Activated naive CD8-positive, alpha-beta T cell treated with anti-CD3 and anti-CD28 coated beads for 36 hours (primary cell): ENCODE results near the gene AAMP. TPM values are rescaled to one million over a fixed set of nuclear protein-coding genes. Genes with fewer than 3 reads are reported as not detected.

ENCODE experiments used
- DNase-seq: peaks from one replicate; pipeline ENCODE4 v3.0.0; 2021
- H3K27ac Mint-ChIP-seq: one replicate; pipeline ENCODE4 v1.8.0; 2022; ENCODE audit warnings: mild to moderate bottlenecking, moderate library complexity, mixed read lengths
- H3K27me3 Mint-ChIP-seq: one replicate; pipeline ENCODE4 v1.8.0; 2022; ENCODE audit warnings: mild to moderate bottlenecking, mixed read lengths
- H3K36me3 Mint-ChIP-seq: one replicate; pipeline ENCODE4 v1.8.0; 2021; ENCODE audit warnings: mild to moderate bottlenecking, mixed read lengths
- H3K4me1 Mint-ChIP-seq: one replicate; pipeline ENCODE4 v1.8.0; 2021; ENCODE audit warnings: mixed read lengths
- H3K4me3 Mint-ChIP-seq: one replicate; pipeline ENCODE4 v1.8.0; 2022; ENCODE audit warnings: mild to moderate bottlenecking, moderate library complexity, mixed read lengths
- H3K9me3 Mint-ChIP-seq: one replicate; pipeline ENCODE4 v1.8.0; 2022; ENCODE audit warnings: mixed read lengths
- total RNA-seq, 2 experiments: library from RNA; stranded (reverse); gene quantifications; one replicate each; pipeline ENCODE4 v1.2.3, GENCODE V29; 2021

The AAMP gene
- total RNA-seq, 2 experiments from 2014 or later = 94.6 to 97.7 TPM

GRCh38 chr2:218272531-218273212 lies 2.7 kb upstream of the AAMP start:
- Mint-ChIP-seq H3K36me3 (peaks cover 9% of the 10 kb centered on the region), H3K4me1 (peaks cover 33% of the 10 kb centered on the region), H3K9me3 (no peaks in the 10 kb centered on the region), H3K27me3 (no peaks in the 10 kb centered on the region), H3K27ac (peak overlapping the region; percentile 21), H3K4me3 (no peak overlapping the region)
- peak; percentile 75 for DNase-seq

DNA sequence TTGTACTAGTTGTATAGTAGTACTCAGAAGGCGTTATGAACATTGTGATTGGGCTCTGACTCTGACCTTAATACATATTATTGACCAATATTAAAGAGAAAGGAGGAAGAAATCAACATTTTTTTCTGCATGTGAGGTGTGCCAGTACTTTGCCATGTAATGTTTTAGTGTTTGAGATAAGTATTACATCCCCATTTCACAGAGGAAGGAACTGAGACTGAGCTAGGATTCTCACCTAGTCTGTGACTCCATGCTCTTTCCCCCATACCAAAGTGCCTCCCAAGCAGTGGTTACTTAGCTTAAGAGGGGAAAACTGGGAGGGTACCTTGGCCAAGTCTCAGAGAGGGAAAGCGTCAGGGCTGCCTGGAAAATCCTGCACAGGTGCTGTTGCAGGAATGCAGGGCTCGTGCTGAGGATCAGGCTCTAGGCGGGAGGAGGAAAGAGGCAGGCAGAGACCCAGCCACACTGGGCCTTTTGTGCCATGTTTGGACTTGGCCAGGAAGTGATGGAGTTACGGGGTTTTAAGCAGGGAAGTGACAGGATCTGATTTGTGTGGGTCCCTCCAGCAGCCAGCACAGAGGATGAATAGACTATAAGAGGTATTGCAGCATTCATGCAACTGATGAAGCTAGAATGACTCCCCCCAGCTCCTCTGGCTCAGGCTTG lies 2.1 kb upstream of the AAMP start:
- Mint-ChIP-seq H3K9me3 (no peaks in the 10 kb centered on the region), H3K27me3 (no peaks in the 10 kb centered on the region), H3K36me3 (peaks cover 13% of the 10 kb centered on the region), H3K4me3 (peak overlapping the region; percentile 94), H3K27ac (peak overlapping the region; percentile 21), H3K4me1 (peaks cover 39% of the 10 kb centered on the region)
- DNase-seq = no peak

GRCh38 chr2:218271487-218271797 lies 1.5 kb upstream of the AAMP start:
- Mint-ChIP-seq H3K9me3 (no peaks in the 10 kb centered on the region), H3K4me1 (peaks cover 39% of the 10 kb centered on the region), H3K36me3 (peaks cover 13% of the 10 kb centered on the region), H3K4me3 (peak overlapping the region; percentile 94), H3K27ac (peak overlapping the region; percentile 15), H3K27me3 (no peaks in the 10 kb centered on the region)
- no peak for DNase-seq

DNA sequence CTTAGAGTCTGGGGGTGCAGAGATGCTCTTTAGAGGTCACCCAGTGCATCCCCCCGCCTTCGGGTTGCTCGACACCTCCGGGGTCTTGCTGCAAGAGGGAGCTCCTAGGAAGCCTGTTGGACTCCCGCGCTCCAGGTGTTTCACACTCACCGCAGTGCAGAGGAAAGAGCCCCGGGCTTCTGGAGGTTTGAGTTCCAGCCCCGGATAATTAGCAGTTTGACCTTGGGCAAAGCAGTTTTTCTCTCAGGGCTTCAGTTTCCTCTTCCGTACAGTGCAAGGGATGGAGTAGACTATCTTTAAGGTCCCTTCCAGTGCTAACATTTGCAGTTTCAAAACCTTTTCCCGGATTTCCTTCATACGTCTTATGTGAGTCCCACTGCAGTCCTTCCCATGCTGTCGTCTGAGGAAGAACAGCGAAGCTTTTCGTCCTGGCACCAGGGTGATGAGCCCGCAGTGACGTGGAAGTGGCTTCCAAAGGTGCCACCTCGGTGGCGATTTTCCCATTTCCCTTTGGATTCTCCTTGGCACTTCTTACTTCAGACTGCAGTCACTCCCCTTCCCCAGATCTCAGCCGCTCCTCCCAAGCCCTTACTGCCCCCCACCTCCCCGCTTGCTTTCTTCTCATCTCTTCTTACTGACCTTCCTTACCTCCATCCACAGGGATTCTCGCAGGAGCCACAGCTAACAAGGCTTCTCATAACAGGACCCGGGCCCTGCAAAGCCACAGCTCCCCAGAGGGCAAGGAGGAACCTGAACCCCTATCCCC lies 967 bp upstream of the AAMP start:
- no peak for DNase-seq
- peaks cover 41% of the 10 kb centered on the region for H3K4me1 Mint-ChIP-seq
- no peaks in the 10 kb centered on the region for H3K27me3 Mint-ChIP-seq
- H3K36me3 Mint-ChIP-seq = peaks cover 14% of the 10 kb centered on the region
- H3K4me3 Mint-ChIP-seq = peak overlapping the region; percentile 94
- H3K27ac Mint-ChIP-seq = peak overlapping the region; percentile 95
- no peaks in the 10 kb centered on the region for H3K9me3 Mint-ChIP-seq

DNA sequence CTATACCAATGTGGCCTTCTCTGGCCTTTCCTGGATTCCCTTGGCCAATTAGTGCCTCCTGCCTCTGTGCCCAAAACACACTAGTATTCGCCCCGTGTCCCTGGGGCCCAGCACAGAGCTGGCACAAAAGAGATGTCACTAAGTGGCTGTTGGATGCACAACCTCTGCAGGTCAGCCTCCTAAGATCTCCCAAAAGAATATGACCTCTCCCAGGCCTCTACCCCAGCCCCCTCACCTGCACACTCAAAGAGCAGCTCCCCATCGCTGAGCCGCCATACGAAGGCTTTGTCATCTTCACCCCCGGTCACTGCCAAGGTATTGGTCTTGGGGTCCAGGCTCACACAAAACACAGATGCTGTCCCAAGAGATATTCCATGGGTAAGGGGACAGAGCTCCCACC lies 2.7 kb downstream of the AAMP start:
- peaks cover 36% of the 10 kb centered on the region for H3K4me1 Mint-ChIP-seq
- H3K27ac Mint-ChIP-seq = no peak overlapping the region
- H3K36me3 Mint-ChIP-seq = peaks cover 11% of the 10 kb centered on the region
- DNase-seq = no peak
- peak overlapping the region; percentile 35 for H3K4me3 Mint-ChIP-seq
- no peaks in the 10 kb centered on the region for H3K9me3 Mint-ChIP-seq
- no peaks in the 10 kb centered on the region for H3K27me3 Mint-ChIP-seq

DNA sequence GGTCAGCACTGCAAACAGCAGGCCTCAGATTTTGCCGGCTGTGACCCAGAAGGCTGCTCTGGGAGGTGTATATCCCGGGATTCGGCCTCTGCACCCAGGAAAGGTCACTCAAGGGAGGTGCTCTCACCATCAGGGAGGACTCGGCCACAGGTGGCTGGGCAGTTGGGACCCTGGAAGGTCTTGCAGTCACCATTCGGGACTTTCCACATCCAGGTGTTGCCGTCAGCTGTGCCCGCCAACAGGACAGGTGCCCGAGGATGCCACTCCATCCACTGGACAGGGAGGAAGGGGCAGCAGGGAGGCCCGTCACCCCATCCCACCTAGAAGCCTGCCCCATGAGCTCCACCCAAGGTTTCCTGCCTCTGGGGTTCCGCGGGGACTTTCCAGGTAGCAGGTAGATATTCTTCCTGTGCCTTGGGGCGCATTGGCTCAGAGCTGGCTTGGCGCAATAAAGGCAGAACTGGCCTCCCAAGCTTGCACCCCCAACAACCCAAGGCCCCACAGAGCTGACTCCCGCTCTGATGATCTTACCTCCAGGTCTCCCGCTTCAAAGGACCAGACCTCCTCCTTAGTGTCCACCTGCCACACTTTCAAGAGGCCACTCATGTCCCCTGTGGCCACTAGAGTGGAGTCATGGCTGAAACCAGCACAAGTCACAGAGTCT lies 3.5 kb downstream of the AAMP start:
- H3K36me3 Mint-ChIP-seq = peaks cover 11% of the 10 kb centered on the region
- H3K27me3 Mint-ChIP-seq = no peaks in the 10 kb centered on the region
- peaks cover 28% of the 10 kb centered on the region for H3K4me1 Mint-ChIP-seq
- DNase-seq = no peak
- no peaks in the 10 kb centered on the region for H3K9me3 Mint-ChIP-seq
- no peak overlapping the region for H3K4me3 Mint-ChIP-seq
- no peak overlapping the region for H3K27ac Mint-ChIP-seq

DNA sequence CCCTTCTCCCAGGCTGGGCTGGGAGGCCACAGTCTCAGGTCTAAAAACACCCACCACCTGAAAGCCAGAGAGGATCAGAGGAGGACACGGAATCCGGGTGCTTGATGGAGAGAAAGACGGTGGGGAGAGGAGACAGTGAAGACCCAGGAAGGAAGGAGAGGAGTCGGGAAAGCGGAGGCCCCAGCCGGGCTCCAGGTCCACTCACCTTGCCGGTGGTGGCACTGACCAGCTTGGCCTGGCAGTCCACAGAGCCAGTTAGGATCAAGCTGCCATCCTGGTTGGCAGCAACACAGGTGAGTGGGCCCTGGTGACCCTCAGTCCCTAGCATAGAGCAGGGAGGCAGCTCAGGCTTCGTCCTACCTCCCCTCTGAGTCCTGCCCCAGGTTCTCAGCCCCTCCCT lies 4.3 kb downstream of the AAMP start:
- H3K27ac Mint-ChIP-seq = no peak overlapping the region
- DNase-seq = no peak
- peaks cover 24% of the 10 kb centered on the region for H3K4me1 Mint-ChIP-seq
- no peaks in the 10 kb centered on the region for H3K9me3 Mint-ChIP-seq
- H3K4me3 Mint-ChIP-seq = no peak overlapping the region
- peaks cover 11% of the 10 kb centered on the region for H3K36me3 Mint-ChIP-seq
- no peaks in the 10 kb centered on the region for H3K27me3 Mint-ChIP-seq

GRCh38 chr2:218264773-218265561 lies 5.0 kb downstream of the AAMP start:
- no peaks in the 10 kb centered on the region for H3K9me3 Mint-ChIP-seq
- H3K27ac Mint-ChIP-seq = no peak overlapping the region
- H3K36me3 Mint-ChIP-seq = peaks cover 11% of the 10 kb centered on the region
- peaks cover 24% of the 10 kb centered on the region for H3K4me1 Mint-ChIP-seq
- no peak overlapping the region for H3K4me3 Mint-ChIP-seq
- DNase-seq = no peak
- no peaks in the 10 kb centered on the region for H3K27me3 Mint-ChIP-seq

DNA sequence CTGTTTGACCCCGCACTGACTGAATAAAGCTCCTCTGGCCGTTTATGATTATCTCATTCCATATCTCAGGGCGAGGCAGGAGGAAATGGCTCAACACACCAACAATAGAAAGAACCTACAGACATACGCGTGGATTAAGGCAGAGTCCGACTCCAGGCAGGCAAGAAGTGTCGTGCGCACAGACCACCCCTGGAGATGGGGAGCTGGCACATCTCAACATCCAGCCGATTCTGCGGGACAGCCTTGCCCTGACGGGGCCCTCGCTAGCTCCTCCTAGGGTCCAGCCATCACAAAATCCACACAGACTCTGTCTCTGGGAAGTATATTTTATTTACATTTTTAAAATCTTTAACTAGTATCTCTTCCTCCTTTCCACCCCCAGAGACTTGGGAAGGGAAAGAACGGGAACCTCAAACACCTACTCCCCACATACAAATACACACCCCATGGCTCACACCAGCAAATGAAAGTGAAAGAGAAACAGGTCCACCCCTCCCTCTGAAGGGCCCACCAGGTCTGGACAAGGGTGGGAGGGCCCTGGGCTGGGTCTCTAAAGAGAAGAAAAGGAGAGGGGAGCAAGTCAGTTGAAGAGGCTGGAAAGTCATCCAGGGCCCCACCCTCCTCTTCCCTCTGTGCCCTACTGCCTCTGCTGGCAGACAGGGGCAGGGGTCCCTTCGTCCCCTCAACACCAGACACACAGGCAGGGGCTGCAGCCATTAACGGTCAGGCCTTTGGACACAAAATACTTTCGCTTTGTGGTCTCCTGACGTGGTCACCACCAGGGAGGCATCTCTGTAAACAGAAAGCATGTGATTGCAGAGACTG lies 5.9 kb downstream of the AAMP start:
- H3K4me3 Mint-ChIP-seq = no peak overlapping the region
- no peak for DNase-seq
- H3K27ac Mint-ChIP-seq = peak overlapping the region; percentile 1

DNA sequence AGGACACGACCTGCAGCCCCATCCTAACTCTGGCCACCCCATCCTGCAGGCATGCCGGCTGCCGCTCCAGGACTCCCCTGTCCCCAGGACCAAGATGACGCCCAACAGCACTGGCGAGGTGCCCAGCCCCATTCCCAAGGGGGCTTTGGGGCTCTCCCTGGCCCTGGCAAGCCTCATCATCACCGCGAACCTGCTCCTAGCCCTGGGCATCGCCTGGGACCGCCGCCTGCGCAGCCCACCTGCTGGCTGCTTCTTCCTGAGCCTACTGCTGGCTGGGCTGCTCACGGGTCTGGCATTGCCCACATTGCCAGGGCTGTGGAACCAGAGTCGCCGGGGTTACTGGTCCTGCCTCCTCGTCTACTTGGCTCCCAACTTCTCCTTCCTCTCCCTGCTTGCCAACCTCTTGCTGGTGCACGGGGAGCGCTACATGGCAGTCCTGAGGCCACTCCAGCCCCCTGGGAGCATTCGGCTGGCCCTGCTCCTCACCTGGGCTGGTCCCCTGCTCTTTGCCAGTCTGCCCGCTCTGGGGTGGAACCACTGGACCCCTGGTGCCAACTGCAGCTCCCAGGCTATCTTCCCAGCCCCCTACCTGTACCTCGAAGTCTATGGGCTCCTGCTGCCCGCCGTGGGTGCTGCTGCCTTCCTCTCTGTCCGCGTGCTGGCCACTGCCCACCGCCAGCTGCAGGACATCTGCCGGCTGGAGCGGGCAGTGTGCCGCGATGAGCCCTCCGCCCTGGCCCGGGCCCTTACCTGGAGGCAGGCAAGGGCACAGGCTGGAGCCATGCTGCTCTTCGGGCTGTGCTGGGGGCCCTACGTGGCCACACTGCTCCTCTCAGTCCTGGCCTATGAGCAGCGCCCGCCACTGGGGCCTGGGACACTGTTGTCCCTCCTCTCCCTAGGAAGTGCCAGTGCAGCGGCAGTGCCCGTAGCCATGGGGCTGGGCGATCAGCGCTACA lies 7.0 kb downstream of the AAMP start:
- H3K27ac Mint-ChIP-seq = no peak overlapping the region
- H3K36me3 Mint-ChIP-seq = peaks cover 7% of the 10 kb centered on the region
- H3K4me3 Mint-ChIP-seq = no peak overlapping the region
- H3K4me1 Mint-ChIP-seq = peaks cover 22% of the 10 kb centered on the region
- no peaks in the 10 kb centered on the region for H3K9me3 Mint-ChIP-seq
- no peaks in the 10 kb centered on the region for H3K27me3 Mint-ChIP-seq
- DNase-seq = no peak

More for the DNA sequence above, 5.9 kb downstream of the AAMP start:
- Mint-ChIP-seq H3K4me1 (peaks cover 20% of the 10 kb centered on the region), H3K36me3 (peaks cover 7% of the 10 kb centered on the region), H3K9me3 (no peaks in the 10 kb centered on the region), H3K27me3 (no peaks in the 10 kb centered on the region)

DNA sequence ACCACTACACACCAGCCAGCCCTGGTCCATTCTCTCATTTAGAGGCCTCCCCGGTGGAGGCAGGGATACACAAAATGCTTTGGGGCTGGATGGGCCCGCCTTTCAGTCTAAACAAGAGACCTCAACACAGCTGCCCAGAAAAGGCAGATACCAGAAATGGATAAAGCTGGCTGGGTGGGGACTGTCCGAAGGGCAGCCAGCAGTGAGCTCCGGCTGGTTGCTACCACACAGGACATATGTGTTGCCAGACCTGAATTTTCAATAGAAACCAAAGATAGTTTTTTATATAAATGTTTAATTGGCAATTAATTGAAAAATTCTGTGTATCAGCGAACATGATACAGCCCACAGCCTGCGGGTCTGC lies 7.7 kb downstream of the AAMP start:
- Mint-ChIP-seq H3K27me3 (no peaks in the 10 kb centered on the region), H3K4me3 (no peak overlapping the region), H3K27ac (no peak overlapping the region), H3K9me3 (no peaks in the 10 kb centered on the region), H3K36me3 (peaks cover 4% of the 10 kb centered on the region), H3K4me1 (peaks cover 23% of the 10 kb centered on the region)
- DNase-seq = no peak

DNA sequence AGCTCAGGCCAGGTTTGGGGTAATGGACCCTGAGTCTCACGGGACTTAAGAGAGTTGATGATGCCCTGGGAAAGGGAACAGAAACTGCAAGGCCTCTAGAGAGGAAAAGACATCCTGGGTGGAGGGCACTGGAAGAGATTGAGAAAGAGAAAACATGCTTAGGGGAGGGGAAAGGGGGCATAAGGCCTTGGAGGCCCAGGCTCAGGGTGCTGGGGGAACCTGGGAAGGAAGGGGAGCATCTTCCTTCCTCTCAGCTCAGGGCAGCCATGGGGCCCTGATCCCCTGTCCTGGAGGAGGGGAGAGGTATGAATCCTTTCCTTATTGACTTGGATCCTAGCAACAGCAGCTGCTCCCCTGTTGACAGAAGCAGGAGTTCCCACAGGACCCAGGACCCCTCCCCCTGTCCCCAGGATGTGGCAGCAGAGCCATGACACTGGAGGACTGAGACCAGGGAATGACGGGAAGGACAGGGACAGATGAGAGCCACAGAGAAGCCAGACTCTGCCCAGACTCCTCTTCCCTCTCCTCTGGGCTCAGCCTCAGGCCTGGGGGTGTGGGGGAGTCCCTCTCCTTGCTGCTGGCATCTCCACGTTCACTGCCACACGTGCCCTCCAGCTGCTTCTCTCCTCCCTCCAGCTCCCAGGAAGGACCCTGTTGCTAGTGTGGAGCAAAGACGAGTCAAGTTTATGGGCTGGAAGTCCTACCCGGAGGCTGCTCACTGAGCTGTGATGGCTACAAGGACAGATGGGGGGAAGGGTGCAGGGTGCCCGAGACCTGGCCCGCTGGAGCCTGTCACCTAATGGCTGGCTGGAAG lies 8.3 kb downstream of the AAMP start:
- H3K4me1 Mint-ChIP-seq = peaks cover 27% of the 10 kb centered on the region
- no peaks in the 10 kb centered on the region for H3K27me3 Mint-ChIP-seq
- DNase-seq = no peak
- H3K36me3 Mint-ChIP-seq = peaks cover 4% of the 10 kb centered on the region
- no peaks in the 10 kb centered on the region for H3K9me3 Mint-ChIP-seq
- no peak overlapping the region for H3K4me3 Mint-ChIP-seq
- H3K27ac Mint-ChIP-seq = peak overlapping the region; percentile 13
